GM12801 (cell line): ENCODE measurements around the gene PLBD2.

Experiments used
- CTCF ChIP-seq: IDR thresholded peaks from one replicate; pipeline ENCODE4 v1.5.1; 2011; ENCODE audit warnings: control low read depth; ENCODE audit not compliant: insufficient read length; ENCODE audit errors: extremely low read depth

Gene PLBD2

GRCh38 chr12:113392520-113392919, 34.1 kb downstream of the PLBD2 start:
- TF ChIP-seq CTCF: no peak

GRCh38 chr12:113392988-113393579, 34.7 kb downstream of the PLBD2 start:
- no peak for TF ChIP-seq CTCF

- TF ChIP-seq CTCF: no peak
These were observed 35.4 kb downstream of the PLBD2 start for GRCh38 chr12:113393749-113394148.

GRCh38 chr12:113395119-113395518, 36.7 kb downstream of the PLBD2 start:
- TF ChIP-seq CTCF: no peak

- TF ChIP-seq CTCF: no peak
These were observed 37.8 kb downstream of the PLBD2 start for GRCh38 chr12:113396200-113396599.

GRCh38 chr12:113396828-113397496, 38.6 kb downstream of the PLBD2 start:
- TF ChIP-seq CTCF: no peak

- TF ChIP-seq CTCF: no peak
These were observed 39.3 kb downstream of the PLBD2 start for GRCh38 chr12:113397497-113398197.
